ENCODE measurements around the gene NMRAL1.

DNA sequence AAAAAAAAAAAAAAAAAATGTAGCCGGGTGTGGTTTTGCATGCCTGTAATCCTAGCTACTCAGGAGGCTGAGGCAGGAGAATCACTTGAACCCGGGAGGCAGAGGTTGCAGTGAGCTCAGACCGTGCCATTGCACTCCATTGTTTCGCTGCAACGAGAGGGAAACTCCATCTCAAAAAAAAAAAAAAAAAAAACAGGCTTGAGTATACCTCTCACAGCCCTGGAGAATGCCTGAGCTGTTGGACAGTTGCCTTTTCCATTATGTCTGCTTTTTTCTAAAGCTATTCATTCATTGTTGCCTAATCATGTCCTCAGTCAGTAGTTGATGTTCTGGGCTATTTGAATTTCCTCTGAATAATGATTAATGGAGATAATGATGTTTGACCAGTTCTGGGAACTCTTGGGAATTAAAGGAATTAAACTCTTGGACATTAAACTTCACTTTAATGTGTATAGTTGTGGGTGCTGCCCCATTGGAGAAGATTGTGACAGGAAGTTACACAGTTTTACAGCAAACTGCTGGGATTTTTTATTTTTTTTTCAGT, 13.6 kb upstream of the NMRAL1 start:
- TF ChIP-seq CTCF (IDR thresholded peaks at IDR 0.05; ENCODE audit: low read depth, low read length, poor library complexity, severe bottlenecking) (no peak), EZH2phosphoT487 (IDR thresholded peaks at IDR 0.05; ENCODE audit: borderline replicate concordance, low read length) (no peak)

Data from DOHH2 (cell line).